Hepatocyte (in vitro differentiated cells): Measurements from ENCODE around the gene CHRNE. TPM values are rescaled to one million over a fixed set of nuclear protein-coding genes. Genes with fewer than 3 reads are reported as not detected.

ENCODE experiments used
- DNase-seq: peaks from one replicate; pipeline ENCODE4 v3.0.0-alpha.2; 2016; ENCODE audit warnings: low spot score
- H2AFZ ChIP-seq: fragments of 200-600 bp; sonication (generic); 2 replicates; pipeline ENCODE4 v1.6.0; 2016; ENCODE audit warnings: antibody characterized with exemption, mild to moderate bottlenecking
- H3K27ac ChIP-seq: fragments of 200-600 bp; sonication (generic); 2 replicates; pipeline ENCODE4 v1.5.1; 2016; ENCODE audit warnings: mild to moderate bottlenecking
- H3K27me3 ChIP-seq: fragments of 200-600 bp; sonication (generic); 2 replicates; pipeline ENCODE4 v1.6.1; 2016
- H3K36me3 ChIP-seq: fragments of 200-600 bp; sonication (generic); replicated peaks from 2 replicates; pipeline ENCODE4 v1.5.1; 2016; ENCODE audit warnings: low read depth; ENCODE audit not compliant: insufficient read depth
- H3K4me1 ChIP-seq: fragments of 200-600 bp; sonication (generic); 2 replicates; pipeline ENCODE4 v1.5.1; 2016; ENCODE audit warnings: mild to moderate bottlenecking, moderate library complexity; ENCODE audit not compliant: insufficient read depth
- H3K4me2 ChIP-seq: fragments of 200-600 bp; sonication (generic); 2 replicates; pipeline ENCODE4 v1.6.0; 2016
- H3K4me3 ChIP-seq: fragments of 200-600 bp; sonication (generic); 2 replicates; pipeline ENCODE4 v1.5.1; 2016; ENCODE audit warnings: mild to moderate bottlenecking
- H3K79me2 ChIP-seq: fragments of 200-600 bp; sonication (generic); 2 replicates; pipeline ENCODE4 v1.6.0; 2017; ENCODE audit warnings: mild to moderate bottlenecking
- H3K9me2 ChIP-seq: fragments of 200-600 bp; sonication (generic); replicated peaks from 2 replicates; pipeline ENCODE4 v1.6.0; 2017; ENCODE audit warnings: mild to moderate bottlenecking; ENCODE audit not compliant: insufficient read depth
- H3K9me3 ChIP-seq: fragments of 200-600 bp; sonication (generic); 2 replicates; pipeline ENCODE4 v1.5.1; 2016; ENCODE audit warnings: low read depth, mild to moderate bottlenecking
- H4K20me1 ChIP-seq: fragments of 200-600 bp; sonication (generic); 2 replicates; pipeline ENCODE4 v1.6.0; 2016; ENCODE audit warnings: mild to moderate bottlenecking; ENCODE audit not compliant: insufficient read depth, poor library complexity, severe bottlenecking
- EZH2 ChIP-seq: fragments of 200-600 bp; sonication (generic); IDR thresholded peaks from 2 replicates; pipeline ENCODE4 v1.6.1; 2016; ENCODE audit warnings: antibody characterized with exemption, mild to moderate bottlenecking, borderline replicate concordance
- EZH2phosphoT487 ChIP-seq: fragments of 200-600 bp; sonication (generic); IDR thresholded peaks from one replicate; pipeline ENCODE4 v1.6.1; 2018; ENCODE audit warnings: antibody characterized with exemption, mild to moderate bottlenecking, low read depth, moderate library complexity; ENCODE audit not compliant: unreplicated experiment, severe bottlenecking
- WGBS: methylation state at CpG from one replicate; pipeline ENCODE4 v1.1.6; 2016; ENCODE audit warnings: low lambda C conversion rate; ENCODE audit errors: missing lambda C conversion rate; 5-methylcytosine and 5-hydroxymethylcytosine counted together
- polyA plus RNA-seq: library from polyadenylated mRNA; unstranded; fragments of >200 nt; fragmentation: Nextera tagmentation; extraction: Ambion mirVana; gene quantifications from 2 replicates; pipeline ENCODE4 v1.2.1, GENCODE V29; 2016
- total RNA-seq: library from RNA; depleted of rRNA; stranded (reverse); fragments of >200 nt; gene quantifications from 2 replicates; pipeline ENCODE4 v1.2.3, GENCODE V29; 2014
- TF ChIP-seq, protein P1 (sequence below): fragments of 200-600 bp; sonication (generic); IDR thresholded peaks from 2 replicates; pipeline ENCODE4 v1.5.1; 2016; ENCODE audit warnings: antibody characterized with exemption, mild to moderate bottlenecking; ENCODE audit not compliant: poor library complexity

Gene CHRNE
- total and polyA plus RNA-seq, 2 experiments from 2014 or later: 0.60 to 1.2 TPM

DNA sequence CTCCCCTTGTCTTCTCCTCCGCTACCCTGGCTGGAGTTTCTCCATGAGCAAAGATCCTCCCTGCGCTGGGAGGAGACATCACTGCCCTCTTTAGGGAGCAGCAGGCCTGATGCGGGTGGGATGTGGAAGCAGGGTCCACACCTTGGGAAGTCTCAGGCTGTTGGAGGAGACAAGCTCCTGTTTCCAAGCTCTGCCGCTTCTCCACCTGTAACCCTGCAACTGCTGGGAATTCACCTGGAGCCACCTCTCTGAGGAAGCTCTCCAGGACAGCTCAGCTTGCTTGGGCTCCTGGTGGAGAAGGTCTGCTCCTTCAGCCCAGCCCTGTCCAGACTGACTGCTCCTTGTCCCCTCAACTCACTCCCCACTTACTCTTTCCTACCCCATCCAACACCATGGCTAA is 18.4 kb downstream of the CHRNE start:
- no peaks in the 10 kb centered on the region for H3K4me1 ChIP-seq
- H3K27me3 ChIP-seq: no peaks in the 10 kb centered on the region
- H2AFZ ChIP-seq: no peak overlapping the region
- TF ChIP-seq, protein P1, sequence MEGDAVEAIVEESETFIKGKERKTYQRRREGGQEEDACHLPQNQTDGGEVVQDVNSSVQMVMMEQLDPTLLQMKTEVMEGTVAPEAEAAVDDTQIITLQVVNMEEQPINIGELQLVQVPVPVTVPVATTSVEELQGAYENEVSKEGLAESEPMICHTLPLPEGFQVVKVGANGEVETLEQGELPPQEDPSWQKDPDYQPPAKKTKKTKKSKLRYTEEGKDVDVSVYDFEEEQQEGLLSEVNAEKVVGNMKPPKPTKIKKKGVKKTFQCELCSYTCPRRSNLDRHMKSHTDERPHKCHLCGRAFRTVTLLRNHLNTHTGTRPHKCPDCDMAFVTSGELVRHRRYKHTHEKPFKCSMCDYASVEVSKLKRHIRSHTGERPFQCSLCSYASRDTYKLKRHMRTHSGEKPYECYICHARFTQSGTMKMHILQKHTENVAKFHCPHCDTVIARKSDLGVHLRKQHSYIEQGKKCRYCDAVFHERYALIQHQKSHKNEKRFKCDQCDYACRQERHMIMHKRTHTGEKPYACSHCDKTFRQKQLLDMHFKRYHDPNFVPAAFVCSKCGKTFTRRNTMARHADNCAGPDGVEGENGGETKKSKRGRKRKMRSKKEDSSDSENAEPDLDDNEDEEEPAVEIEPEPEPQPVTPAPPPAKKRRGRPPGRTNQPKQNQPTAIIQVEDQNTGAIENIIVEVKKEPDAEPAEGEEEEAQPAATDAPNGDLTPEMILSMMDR: no peak
- TF ChIP-seq EZH2phosphoT487 (no peak), EZH2 (no peak)
- no peak for DNase-seq
- no peak overlapping the region for H3K4me2 ChIP-seq
- H3K9me2 ChIP-seq: no peaks in the 10 kb centered on the region
- no peaks in the 10 kb centered on the region for H3K79me2 ChIP-seq
- no peak overlapping the region for H3K4me3 ChIP-seq
- peaks cover 4% of the 10 kb centered on the region for H4K20me1 ChIP-seq
- 94% methylated on average over 4 of the region's 4 CpGs for WGBS
- no peaks in the 10 kb centered on the region for H3K36me3 ChIP-seq
- H3K9me3 ChIP-seq: no peaks in the 10 kb centered on the region
- H3K27ac ChIP-seq: no peak overlapping the region

DNA sequence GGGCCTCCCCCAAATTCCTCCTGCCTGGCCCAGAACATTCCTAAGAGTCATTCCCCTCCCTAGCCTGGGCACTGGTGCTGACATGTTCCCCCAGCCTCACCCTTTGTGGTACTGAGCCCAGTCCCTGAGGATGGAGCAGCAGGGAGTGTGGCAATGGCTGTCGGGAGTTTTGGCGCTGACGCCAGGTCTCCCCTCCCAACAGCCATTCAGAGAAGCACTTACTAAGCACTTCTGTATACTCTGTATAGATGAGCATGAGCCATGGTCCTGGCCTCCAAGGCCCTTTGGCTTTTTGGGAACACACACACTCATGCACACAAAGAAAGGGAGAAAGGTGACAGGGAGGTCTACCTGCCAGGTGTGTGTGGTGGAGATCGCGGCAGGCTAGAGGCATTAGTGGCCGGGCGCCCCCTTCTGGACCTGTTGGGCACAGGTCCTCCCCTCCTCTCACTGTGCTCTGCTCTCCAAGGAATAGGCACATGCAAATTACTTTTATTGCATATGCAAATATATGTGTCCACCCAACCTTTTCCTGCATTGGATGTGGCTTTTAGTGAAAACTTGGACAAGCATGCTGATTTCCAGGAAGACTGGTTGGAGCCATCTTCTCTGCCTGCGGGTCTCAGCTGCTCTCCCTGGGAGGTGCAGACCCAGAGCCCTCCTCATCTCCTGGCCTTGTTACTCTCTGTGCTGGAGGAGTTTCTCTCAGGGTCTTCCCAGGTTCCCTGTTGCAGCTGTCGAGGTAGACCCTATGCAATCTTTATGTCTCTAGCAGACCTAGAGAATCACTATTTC is 20.9 kb downstream of the CHRNE start:
- TF ChIP-seq, protein P1: peak; percentile 79
- no peak for TF ChIP-seq EZH2phosphoT487
- TF ChIP-seq EZH2: no peak
- peak; percentile 88 for DNase-seq
- Histone ChIP-seq H3K4me2 (no peak overlapping the region), H4K20me1 (peaks cover 4% of the 10 kb centered on the region), H2AFZ (no peak overlapping the region), H3K27me3 (no peaks in the 10 kb centered on the region), H3K9me3 (no peaks in the 10 kb centered on the region), H3K79me2 (no peaks in the 10 kb centered on the region), H3K36me3 (no peaks in the 10 kb centered on the region), H3K4me3 (no peak overlapping the region), H3K4me1 (no peaks in the 10 kb centered on the region), H3K9me2 (no peaks in the 10 kb centered on the region), H3K27ac (no peak overlapping the region)
- WGBS: 54% methylated on average over 9 of the region's 9 CpGs

DNA sequence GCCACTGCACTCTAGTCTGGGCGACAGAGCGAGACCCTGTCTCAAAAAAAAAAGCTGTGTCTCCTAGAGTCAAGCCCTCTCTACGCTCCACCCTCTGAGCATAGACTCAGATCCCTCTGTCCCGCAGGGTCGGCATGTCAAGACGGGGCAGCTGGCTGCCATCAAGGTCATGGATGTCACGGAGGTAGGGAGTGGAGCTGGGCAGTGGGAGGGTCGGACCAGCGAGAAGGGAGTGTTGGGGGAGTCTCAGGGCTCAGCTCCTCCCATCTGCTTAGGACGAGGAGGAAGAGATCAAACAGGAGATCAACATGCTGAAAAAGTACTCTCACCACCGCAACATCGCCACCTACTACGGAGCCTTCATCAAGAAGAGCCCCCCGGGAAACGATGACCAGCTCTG is 22.0 kb downstream of the CHRNE start:
- no peak for DNase-seq
- TF ChIP-seq, protein P1: no peak
- no peak for TF ChIP-seq EZH2
- H3K4me1 ChIP-seq: no peaks in the 10 kb centered on the region
- H3K4me2 ChIP-seq: no peak overlapping the region
- no peaks in the 10 kb centered on the region for H3K9me2 ChIP-seq
- H4K20me1 ChIP-seq: peaks cover 4% of the 10 kb centered on the region
- peaks cover 3% of the 10 kb centered on the region for H3K79me2 ChIP-seq
- no peaks in the 10 kb centered on the region for H3K36me3 ChIP-seq
- WGBS: 85% methylated on average over 15 of the region's 15 CpGs
- no peak overlapping the region for H2AFZ ChIP-seq
- H3K4me3 ChIP-seq: no peak overlapping the region
- no peaks in the 10 kb centered on the region for H3K27me3 ChIP-seq
- no peaks in the 10 kb centered on the region for H3K9me3 ChIP-seq
- H3K27ac ChIP-seq: no peak overlapping the region

DNA sequence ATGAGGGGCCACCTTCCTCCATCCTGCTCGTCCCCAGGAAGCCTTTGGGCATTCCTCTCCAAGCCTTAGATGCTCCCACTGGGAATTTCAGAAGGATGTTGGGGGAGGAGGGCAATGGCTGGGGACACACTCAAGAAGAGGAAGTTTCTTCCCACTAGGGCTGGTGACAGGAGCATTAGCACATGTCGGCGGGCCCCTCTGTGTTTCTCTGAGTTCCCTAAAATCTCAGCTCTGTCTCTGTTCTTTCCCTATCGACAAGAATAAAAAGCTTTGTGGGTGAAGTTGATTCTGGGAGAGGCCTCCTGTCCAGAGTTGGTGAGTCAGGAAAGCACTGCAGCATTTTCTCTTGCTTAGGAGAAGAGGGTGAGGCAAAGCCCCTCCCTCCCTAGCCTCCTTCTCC is 23.3 kb downstream of the CHRNE start:
- no peak overlapping the region for H3K4me3 ChIP-seq
- no peaks in the 10 kb centered on the region for H3K9me3 ChIP-seq
- 96% methylated on average over 4 of the region's 4 CpGs for WGBS

More for the DNA sequence above, 23.3 kb downstream of the CHRNE start:
- Histone ChIP-seq H4K20me1 (peaks cover 4% of the 10 kb centered on the region), H3K4me1 (no peaks in the 10 kb centered on the region), H3K27ac (no peak overlapping the region), H3K79me2 (peaks cover 14% of the 10 kb centered on the region), H3K36me3 (no peaks in the 10 kb centered on the region), H3K4me2 (no peak overlapping the region), H3K27me3 (no peaks in the 10 kb centered on the region), H3K9me2 (no peaks in the 10 kb centered on the region), H2AFZ (no peak overlapping the region)
- no peak for DNase-seq
- no peak for TF ChIP-seq EZH2phosphoT487
- TF ChIP-seq EZH2: no peak
- TF ChIP-seq, protein P1: no peak
